Osteocyte (in vitro differentiated cells): Measurements from ENCODE around the gene ASPA. TPM values are rescaled to one million over a fixed set of nuclear protein-coding genes. Genes with fewer than 3 reads are reported as not detected.

Source experiments
- DNase-seq: peaks from one replicate; pipeline ENCODE4 v3.0.0; 2021; ENCODE audit warnings: mixed read lengths; ENCODE audit not compliant: unreplicated experiment; ENCODE audit errors: extremely low spot score
- H3K27ac Mint-ChIP-seq: one replicate; pipeline ENCODE4 v1.8.0; 2021; ENCODE audit warnings: mild to moderate bottlenecking, mixed read lengths; ENCODE audit not compliant: unreplicated experiment
- H3K27me3 Mint-ChIP-seq: one replicate; pipeline ENCODE4 v1.8.0; 2021; ENCODE audit warnings: mixed read lengths; ENCODE audit not compliant: unreplicated experiment
- H3K36me3 Mint-ChIP-seq: one replicate; pipeline ENCODE4 v1.8.0; 2021; ENCODE audit warnings: mixed read lengths; ENCODE audit not compliant: unreplicated experiment
- H3K4me1 Mint-ChIP-seq: one replicate; pipeline ENCODE4 v1.8.0; 2021; ENCODE audit warnings: mixed read lengths; ENCODE audit not compliant: unreplicated experiment
- H3K4me3 Mint-ChIP-seq: one replicate; pipeline ENCODE4 v1.8.0; 2021; ENCODE audit warnings: mild to moderate bottlenecking, moderate library complexity, mixed read lengths; ENCODE audit not compliant: unreplicated experiment
- H3K9me3 Mint-ChIP-seq: one replicate; pipeline ENCODE4 v1.8.0; 2021; ENCODE audit warnings: mixed read lengths; ENCODE audit not compliant: unreplicated experiment
- total RNA-seq: library from RNA; stranded (reverse); gene quantifications from 2 replicates; pipeline ENCODE4 v1.2.1, GENCODE V29; 2021
- TF ChIP-seq, protein P1 (sequence below): fragments of 200-600 bp; sonication (generic); IDR thresholded peaks from 2 replicates; pipeline ENCODE4 v1.5.0; 2021; ENCODE audit warnings: antibody characterized with exemption, mild to moderate bottlenecking, moderate library complexity

Gene ASPA
- total RNA-seq, 1 donor from 2014 or later: not detected

DNA sequence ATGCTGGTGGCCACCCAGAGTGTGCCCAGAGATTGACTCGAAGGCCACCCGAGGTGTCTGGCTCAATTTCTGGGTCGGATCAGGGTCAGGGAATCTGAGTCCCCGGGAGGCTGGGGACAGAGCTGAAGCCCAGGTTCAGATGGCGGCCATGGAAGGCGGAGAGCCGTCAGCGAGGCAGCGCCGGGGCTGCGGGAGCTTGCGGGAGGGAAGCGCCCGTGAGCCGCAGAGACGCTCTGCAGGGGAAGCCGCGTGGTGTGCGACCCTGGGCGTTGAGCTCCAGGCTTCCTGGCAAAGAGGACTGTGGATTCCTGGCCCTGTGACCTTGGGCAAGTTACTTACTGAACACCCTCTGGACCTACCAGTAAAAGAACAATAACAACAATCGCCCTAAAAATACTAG is 3.7 kb upstream of the ASPA start:
- H3K4me1 Mint-ChIP-seq: no peaks in the 10 kb centered on the region
- H3K4me3 Mint-ChIP-seq: no peak overlapping the region
- no peaks in the 10 kb centered on the region for H3K9me3 Mint-ChIP-seq
- DNase-seq: no peak
- peaks cover 2% of the 10 kb centered on the region for H3K27me3 Mint-ChIP-seq
- no peak overlapping the region for H3K27ac Mint-ChIP-seq
- no peaks in the 10 kb centered on the region for H3K36me3 Mint-ChIP-seq
- TF ChIP-seq, protein P1, sequence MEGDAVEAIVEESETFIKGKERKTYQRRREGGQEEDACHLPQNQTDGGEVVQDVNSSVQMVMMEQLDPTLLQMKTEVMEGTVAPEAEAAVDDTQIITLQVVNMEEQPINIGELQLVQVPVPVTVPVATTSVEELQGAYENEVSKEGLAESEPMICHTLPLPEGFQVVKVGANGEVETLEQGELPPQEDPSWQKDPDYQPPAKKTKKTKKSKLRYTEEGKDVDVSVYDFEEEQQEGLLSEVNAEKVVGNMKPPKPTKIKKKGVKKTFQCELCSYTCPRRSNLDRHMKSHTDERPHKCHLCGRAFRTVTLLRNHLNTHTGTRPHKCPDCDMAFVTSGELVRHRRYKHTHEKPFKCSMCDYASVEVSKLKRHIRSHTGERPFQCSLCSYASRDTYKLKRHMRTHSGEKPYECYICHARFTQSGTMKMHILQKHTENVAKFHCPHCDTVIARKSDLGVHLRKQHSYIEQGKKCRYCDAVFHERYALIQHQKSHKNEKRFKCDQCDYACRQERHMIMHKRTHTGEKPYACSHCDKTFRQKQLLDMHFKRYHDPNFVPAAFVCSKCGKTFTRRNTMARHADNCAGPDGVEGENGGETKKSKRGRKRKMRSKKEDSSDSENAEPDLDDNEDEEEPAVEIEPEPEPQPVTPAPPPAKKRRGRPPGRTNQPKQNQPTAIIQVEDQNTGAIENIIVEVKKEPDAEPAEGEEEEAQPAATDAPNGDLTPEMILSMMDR: no peak

DNA sequence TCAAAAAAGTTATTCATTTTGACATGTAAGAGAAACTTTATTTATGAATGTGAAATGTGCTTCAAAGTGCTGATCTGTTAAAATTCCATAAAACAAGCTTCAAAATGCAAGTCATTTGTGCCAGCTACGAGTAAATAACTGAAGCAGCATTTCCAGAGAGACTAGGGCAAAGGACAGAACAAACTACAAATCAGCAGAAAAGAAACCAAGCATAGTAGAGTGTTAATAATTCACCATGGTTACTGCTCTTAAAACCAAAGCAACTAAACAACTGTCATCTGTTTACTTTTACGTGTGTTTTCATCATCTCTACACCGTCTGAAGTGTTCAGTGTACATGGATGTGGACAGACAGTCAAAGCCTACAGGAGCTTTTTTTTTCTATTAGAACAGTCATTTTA is 1.6 kb upstream of the ASPA start:
- Mint-ChIP-seq H3K4me3 (no peak overlapping the region), H3K27me3 (no peaks in the 10 kb centered on the region), H3K27ac (no peak overlapping the region), H3K9me3 (no peaks in the 10 kb centered on the region), H3K36me3 (no peaks in the 10 kb centered on the region), H3K4me1 (no peaks in the 10 kb centered on the region)
- TF ChIP-seq, protein P1: no peak
- DNase-seq: no peak

DNA sequence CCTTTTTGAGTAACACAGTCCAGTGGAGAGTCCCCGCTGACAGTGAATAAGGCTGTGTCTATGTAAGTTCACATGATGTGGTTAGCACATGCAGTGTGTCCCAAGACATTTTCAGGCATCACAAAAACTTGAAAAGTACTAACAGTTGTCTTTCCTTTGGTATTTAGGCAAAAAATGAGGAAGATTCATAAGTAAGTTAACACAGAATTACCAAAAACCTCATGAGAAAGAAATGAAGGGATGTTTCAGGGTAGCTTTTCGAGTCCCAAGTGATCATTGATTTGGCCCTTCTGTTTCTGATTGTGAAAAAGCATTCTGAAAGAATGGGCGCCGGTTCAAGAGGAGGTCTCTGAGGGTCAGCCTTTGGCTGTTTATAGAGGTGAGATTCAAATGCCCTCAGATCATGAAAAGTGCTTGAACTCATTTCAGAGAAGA is 529 bp upstream of the ASPA start:
- Mint-ChIP-seq H3K4me3 (no peak overlapping the region), H3K27me3 (no peaks in the 10 kb centered on the region), H3K36me3 (no peaks in the 10 kb centered on the region), H3K9me3 (no peaks in the 10 kb centered on the region), H3K4me1 (no peaks in the 10 kb centered on the region), H3K27ac (no peak overlapping the region)
- TF ChIP-seq, protein P1: no peak
- no peak for DNase-seq

DNA sequence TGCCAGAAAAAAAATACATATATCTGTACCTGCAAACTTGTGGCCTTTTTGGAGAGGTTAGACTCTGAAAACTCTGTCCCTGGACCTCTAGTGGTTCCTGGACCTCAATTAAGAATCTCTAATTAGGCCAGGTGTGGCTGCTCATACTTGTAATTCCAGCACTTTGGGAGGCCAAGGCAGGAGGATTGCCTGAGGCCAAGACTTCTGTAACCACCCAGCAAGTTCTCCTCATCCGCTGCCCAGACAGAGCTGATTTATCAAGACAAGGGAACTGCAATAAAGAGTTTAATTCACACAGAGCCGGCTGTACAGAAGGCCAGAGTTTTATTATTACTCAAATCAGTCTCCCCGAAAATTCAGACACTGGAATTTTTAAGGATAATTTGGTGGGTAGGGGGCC is 4.2 kb downstream of the ASPA start:
- Mint-ChIP-seq H3K27me3 (peaks cover 5% of the 10 kb centered on the region), H3K9me3 (no peaks in the 10 kb centered on the region)

DNA sequence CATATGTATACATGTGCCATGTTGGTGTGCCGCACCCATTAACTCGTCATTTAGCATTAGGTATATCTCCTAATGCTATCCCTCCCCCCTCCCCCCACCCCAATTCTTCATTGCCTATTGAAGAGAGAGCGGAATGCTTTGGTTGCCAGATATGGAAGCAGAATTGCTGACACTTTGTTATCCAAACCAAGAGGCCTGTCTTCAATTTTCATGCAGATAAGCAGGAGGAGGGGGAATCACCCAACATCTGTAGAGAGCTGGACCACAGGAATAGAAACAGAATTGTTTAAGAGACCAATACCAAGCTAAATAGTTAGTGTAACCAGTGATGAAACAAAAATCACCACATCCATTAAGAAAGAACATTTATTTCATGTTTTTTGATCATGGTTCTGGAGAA is 7.1 kb downstream of the ASPA start:
- no peak overlapping the region for H3K27ac Mint-ChIP-seq
- TF ChIP-seq, protein P1: no peak
- DNase-seq: no peak
- no peaks in the 10 kb centered on the region for H3K4me1 Mint-ChIP-seq
- H3K9me3 Mint-ChIP-seq: no peaks in the 10 kb centered on the region
- no peak overlapping the region for H3K4me3 Mint-ChIP-seq
- H3K27me3 Mint-ChIP-seq: peaks cover 11% of the 10 kb centered on the region
- H3K36me3 Mint-ChIP-seq: no peaks in the 10 kb centered on the region

More for the DNA sequence above, 4.2 kb downstream of the ASPA start:
- no peak overlapping the region for H3K4me3 Mint-ChIP-seq
- H3K36me3 Mint-ChIP-seq: no peaks in the 10 kb centered on the region
- no peak for DNase-seq
- no peak overlapping the region for H3K27ac Mint-ChIP-seq
- H3K4me1 Mint-ChIP-seq: no peaks in the 10 kb centered on the region
- TF ChIP-seq, protein P1: no peak
